Nephron progenitor cell (in vitro differentiated cells): Measurements from ENCODE around the gene DTNA.

Source experiments
- DNase-seq: peaks from one replicate; pipeline ENCODE4 v3.0.0; 2021
- H3K27ac Mint-ChIP-seq: 2 replicates; pipeline ENCODE4 v1.8.0; 2021; ENCODE audit warnings: mild to moderate bottlenecking, moderate library complexity, mixed read lengths
- H3K27me3 Mint-ChIP-seq: 2 replicates; pipeline ENCODE4 v1.8.0; 2021; ENCODE audit warnings: mild to moderate bottlenecking, low read depth, mixed read lengths; ENCODE audit not compliant: poor library complexity
- H3K36me3 Mint-ChIP-seq: 2 replicates; pipeline ENCODE4 v1.8.0; 2021; ENCODE audit warnings: low read depth, mixed read lengths
- H3K4me1 Mint-ChIP-seq: 2 replicates; pipeline ENCODE4 v1.8.0; 2021; ENCODE audit warnings: mixed read lengths
- H3K4me3 Mint-ChIP-seq: 2 replicates; pipeline ENCODE4 v1.8.0; 2021; ENCODE audit warnings: mild to moderate bottlenecking, moderate library complexity, mixed read lengths
- H3K9me3 Mint-ChIP-seq: 2 replicates; pipeline ENCODE4 v1.8.0; 2021; ENCODE audit warnings: mild to moderate bottlenecking, moderate library complexity, mixed read lengths
- TF ChIP-seq, protein P1 (sequence below): fragments of 200-600 bp; sonication (generic); IDR thresholded peaks from 2 replicates; pipeline ENCODE4 v1.5.0; 2021; ENCODE audit warnings: antibody characterized with exemption

DTNA gene

DNA sequence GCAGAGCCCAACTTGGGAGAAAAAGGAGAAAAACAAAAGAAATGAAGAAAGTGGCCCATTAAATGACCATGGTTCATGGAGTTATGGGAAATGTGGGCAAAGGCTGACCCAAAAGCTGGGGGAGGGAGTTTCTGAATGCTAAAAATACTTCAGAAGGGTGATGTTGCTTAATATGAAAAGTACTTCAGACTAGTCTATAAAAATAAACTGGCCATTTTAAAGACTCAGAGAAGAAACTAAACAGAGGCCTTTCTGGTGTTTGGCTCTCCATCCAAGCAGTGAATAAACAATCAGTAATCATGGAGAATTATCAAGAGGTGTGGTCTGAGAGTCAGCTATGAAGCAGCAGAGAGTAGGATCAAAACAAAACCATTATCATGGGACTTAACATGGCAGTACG is 170.3 kb downstream of the DTNA start:
- no peak overlapping the region for H3K27ac Mint-ChIP-seq
- peaks cover 7% of the 10 kb centered on the region for H3K4me1 Mint-ChIP-seq
- no peaks in the 10 kb centered on the region for H3K9me3 Mint-ChIP-seq
- H3K36me3 Mint-ChIP-seq = no peaks in the 10 kb centered on the region
- DNase-seq = no peak
- H3K4me3 Mint-ChIP-seq = no peak overlapping the region
- H3K27me3 Mint-ChIP-seq = no peaks in the 10 kb centered on the region
- TF ChIP-seq, protein P1, sequence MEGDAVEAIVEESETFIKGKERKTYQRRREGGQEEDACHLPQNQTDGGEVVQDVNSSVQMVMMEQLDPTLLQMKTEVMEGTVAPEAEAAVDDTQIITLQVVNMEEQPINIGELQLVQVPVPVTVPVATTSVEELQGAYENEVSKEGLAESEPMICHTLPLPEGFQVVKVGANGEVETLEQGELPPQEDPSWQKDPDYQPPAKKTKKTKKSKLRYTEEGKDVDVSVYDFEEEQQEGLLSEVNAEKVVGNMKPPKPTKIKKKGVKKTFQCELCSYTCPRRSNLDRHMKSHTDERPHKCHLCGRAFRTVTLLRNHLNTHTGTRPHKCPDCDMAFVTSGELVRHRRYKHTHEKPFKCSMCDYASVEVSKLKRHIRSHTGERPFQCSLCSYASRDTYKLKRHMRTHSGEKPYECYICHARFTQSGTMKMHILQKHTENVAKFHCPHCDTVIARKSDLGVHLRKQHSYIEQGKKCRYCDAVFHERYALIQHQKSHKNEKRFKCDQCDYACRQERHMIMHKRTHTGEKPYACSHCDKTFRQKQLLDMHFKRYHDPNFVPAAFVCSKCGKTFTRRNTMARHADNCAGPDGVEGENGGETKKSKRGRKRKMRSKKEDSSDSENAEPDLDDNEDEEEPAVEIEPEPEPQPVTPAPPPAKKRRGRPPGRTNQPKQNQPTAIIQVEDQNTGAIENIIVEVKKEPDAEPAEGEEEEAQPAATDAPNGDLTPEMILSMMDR = no peak

DNA sequence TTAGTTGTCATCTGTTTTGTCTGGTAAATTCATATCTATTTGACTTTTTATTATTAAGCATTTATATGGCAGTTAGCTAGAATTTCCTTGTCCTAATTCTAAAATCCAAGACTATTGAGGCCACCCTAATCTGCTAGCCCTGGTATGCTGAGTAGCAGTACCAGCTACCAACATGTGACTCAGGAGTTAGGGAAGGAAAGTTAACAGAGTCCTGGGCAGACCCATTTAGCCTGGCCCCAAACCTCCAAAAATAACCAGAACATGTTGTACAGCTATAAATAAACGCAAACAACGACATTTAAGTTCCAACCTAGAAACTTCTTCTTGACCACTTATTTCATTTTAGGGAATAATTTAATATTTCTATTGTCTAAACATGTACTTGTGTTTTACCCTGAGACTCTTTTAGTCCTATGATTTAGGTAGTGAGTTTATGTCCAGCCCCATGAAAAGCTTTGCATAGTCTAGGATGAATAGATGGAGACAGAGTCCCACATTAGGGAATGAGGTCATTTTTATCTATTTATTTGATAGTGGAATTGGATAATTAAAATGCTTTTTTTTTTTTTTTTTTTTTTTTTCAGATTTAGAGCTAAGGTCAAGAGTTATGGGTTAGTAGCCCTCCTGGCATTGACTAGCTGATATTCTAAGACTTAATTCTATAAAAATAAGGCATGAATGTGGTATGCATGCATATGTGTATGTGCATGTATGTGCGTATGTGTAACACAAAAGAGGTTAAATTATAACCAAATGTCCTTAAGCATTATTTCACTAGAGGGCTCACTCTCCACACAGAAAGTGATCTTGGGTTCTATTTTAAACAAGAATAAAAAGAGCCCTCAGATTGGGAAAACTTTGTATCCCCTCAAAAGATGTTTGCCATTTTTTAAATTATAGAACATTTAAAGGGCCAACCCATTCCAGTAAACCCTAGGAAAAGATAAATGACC is 171.1 kb downstream of the DTNA start:
- TF ChIP-seq, protein P1 = no peak
- no peaks in the 10 kb centered on the region for H3K27me3 Mint-ChIP-seq
- H3K4me3 Mint-ChIP-seq = no peak overlapping the region
- no peak overlapping the region for H3K27ac Mint-ChIP-seq
- DNase-seq = no peak
- H3K4me1 Mint-ChIP-seq = peaks cover 5% of the 10 kb centered on the region
- H3K9me3 Mint-ChIP-seq = no peaks in the 10 kb centered on the region
- no peaks in the 10 kb centered on the region for H3K36me3 Mint-ChIP-seq

GRCh38 chr18:34884436-34884835 is 174.3 kb downstream of the DTNA start:
- no peaks in the 10 kb centered on the region for H3K9me3 Mint-ChIP-seq
- DNase-seq = no peak
- no peaks in the 10 kb centered on the region for H3K36me3 Mint-ChIP-seq
- peak overlapping the region; percentile 66 for H3K27ac Mint-ChIP-seq
- TF ChIP-seq, protein P1 = no peak
- H3K4me3 Mint-ChIP-seq = no peak overlapping the region
- peaks cover 10% of the 10 kb centered on the region for H3K4me1 Mint-ChIP-seq
- H3K27me3 Mint-ChIP-seq = no peaks in the 10 kb centered on the region

DNA sequence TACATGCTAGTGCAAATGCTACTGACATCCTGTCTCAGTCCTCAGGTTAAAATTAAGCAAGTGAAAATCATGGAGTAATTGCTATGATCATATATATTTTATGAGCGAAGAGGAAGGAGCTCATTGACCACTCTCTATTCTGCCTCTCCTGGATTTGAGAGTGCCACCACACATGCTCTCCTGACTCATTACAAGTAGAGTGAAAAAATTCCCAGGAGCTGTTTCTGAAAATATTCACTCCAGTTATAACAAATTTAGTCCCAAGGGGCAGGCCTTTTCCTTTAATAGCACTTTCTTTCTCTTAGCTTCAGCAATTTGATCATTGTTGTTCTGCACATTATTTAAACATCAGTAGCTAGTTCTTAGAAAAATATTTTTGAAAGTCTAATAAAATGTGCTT is 176.1 kb downstream of the DTNA start:
- no peak for DNase-seq
- Mint-ChIP-seq H3K4me1 (peaks cover 10% of the 10 kb centered on the region), H3K27ac (no peak overlapping the region), H3K27me3 (no peaks in the 10 kb centered on the region), H3K9me3 (no peaks in the 10 kb centered on the region), H3K4me3 (no peak overlapping the region), H3K36me3 (no peaks in the 10 kb centered on the region)
- TF ChIP-seq, protein P1 = no peak

DNA sequence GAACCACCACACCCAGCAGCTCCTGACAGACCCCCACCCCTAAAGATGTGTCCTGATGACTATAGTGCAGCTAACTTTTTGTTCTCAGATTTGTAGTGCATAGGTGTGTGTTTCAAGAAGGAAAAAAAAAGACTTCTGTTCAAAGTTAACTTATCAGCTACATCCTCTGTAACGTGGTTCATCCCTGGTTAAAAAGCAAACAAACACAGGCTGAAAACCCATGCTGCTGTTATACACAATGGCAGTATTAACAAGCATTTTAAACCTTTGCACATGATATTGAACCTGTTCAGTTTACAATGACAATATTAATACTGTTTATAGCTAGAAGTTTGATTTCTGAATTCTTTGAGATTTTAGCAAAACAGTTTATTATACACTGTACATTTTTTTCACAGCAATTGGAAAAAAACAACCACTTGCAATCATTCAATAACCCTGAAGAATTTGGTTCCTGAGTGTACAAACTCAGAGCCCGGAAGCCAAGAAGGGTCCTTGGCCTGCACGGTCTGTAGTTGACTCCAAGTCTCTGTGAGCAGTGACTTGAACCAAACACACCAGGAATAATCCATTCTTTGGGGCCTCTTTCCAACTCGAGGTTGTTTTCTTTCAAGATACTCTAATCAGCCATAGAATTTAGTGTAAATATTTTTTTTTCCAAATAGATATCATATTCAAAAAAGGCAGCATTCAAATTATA is 177.9 kb downstream of the DTNA start:
- H3K4me3 Mint-ChIP-seq = no peak overlapping the region
- DNase-seq = no peak
- no peaks in the 10 kb centered on the region for H3K27me3 Mint-ChIP-seq

More for the DNA sequence above, 177.9 kb downstream of the DTNA start:
- H3K36me3 Mint-ChIP-seq = no peaks in the 10 kb centered on the region
- no peak overlapping the region for H3K27ac Mint-ChIP-seq
- H3K9me3 Mint-ChIP-seq = peaks cover 3% of the 10 kb centered on the region
- H3K4me1 Mint-ChIP-seq = peaks cover 10% of the 10 kb centered on the region
- TF ChIP-seq, protein P1 = no peak
